Right lobe of liver (tissue), 4 donors: Measurements from ENCODE around the gene NLGN1.

Experiments
- POLR2A ChIP-seq: fragments of 450-650 bp; IDR thresholded peaks from one replicate; pipeline ENCODE4 v1.6.1; 2017; ENCODE audit warnings: antibody characterized with exemption, mild to moderate bottlenecking
- TF ChIP-seq, protein P1 (sequence below), 4 donors: fragments of 200-600 bp in 3 of 4; fragments of 450-650 bp in 1 of 4; IDR thresholded peaks; one replicate each; pipeline versions ENCODE4 v1.5.1 to v1.8.0; 2016 to 2022; ENCODE audit warnings: antibody characterized with exemption in 4 of 4, mild to moderate bottlenecking in 2 of 4
- donor health status: DM: no; HTN: no; CAD: no.
- donor health status: DM: no; HTN: no; CAD: no.
- donor health status: DM: no; HTN: yes; CAD: no.

GRCh38 chr3:174233511-174233910 lies 836.0 kb downstream of the NLGN1 start:
- TF ChIP-seq, protein P1, sequence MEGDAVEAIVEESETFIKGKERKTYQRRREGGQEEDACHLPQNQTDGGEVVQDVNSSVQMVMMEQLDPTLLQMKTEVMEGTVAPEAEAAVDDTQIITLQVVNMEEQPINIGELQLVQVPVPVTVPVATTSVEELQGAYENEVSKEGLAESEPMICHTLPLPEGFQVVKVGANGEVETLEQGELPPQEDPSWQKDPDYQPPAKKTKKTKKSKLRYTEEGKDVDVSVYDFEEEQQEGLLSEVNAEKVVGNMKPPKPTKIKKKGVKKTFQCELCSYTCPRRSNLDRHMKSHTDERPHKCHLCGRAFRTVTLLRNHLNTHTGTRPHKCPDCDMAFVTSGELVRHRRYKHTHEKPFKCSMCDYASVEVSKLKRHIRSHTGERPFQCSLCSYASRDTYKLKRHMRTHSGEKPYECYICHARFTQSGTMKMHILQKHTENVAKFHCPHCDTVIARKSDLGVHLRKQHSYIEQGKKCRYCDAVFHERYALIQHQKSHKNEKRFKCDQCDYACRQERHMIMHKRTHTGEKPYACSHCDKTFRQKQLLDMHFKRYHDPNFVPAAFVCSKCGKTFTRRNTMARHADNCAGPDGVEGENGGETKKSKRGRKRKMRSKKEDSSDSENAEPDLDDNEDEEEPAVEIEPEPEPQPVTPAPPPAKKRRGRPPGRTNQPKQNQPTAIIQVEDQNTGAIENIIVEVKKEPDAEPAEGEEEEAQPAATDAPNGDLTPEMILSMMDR (IDR thresholded peaks at IDR 0.05): no peak
- TF ChIP-seq POLR2A: no peak
